ENCODE measurements around the gene GDPD4.

GRCh38 chr11:77213029-77213579 lies 88.4 kb downstream of the GDPD4 start:
- TF ChIP-seq, protein P1, sequence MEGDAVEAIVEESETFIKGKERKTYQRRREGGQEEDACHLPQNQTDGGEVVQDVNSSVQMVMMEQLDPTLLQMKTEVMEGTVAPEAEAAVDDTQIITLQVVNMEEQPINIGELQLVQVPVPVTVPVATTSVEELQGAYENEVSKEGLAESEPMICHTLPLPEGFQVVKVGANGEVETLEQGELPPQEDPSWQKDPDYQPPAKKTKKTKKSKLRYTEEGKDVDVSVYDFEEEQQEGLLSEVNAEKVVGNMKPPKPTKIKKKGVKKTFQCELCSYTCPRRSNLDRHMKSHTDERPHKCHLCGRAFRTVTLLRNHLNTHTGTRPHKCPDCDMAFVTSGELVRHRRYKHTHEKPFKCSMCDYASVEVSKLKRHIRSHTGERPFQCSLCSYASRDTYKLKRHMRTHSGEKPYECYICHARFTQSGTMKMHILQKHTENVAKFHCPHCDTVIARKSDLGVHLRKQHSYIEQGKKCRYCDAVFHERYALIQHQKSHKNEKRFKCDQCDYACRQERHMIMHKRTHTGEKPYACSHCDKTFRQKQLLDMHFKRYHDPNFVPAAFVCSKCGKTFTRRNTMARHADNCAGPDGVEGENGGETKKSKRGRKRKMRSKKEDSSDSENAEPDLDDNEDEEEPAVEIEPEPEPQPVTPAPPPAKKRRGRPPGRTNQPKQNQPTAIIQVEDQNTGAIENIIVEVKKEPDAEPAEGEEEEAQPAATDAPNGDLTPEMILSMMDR (conservative IDR thresholded peaks at IDR 0.05; ENCODE audit: low read depth, low read length), result no peak
- TF ChIP-seq EZH2 (IDR thresholded peaks at IDR 0.05; ENCODE audit: low read length, unreplicated experiment), result no peak

Measured in PC-3 (cell line).